Breast epithelium (tissue), 3 donors: ENCODE measurements around the gene ANLN.

Experiments used
- CTCF ChIP-seq, 3 donors: fragments of 450-650 bp; IDR thresholded peaks; one replicate each; pipeline ENCODE4 v1.5.1; 2016 to 2017; ENCODE audit warnings: antibody characterized with exemption in 3 of 3, mild to moderate bottlenecking in 3 of 3, moderate library complexity in 3 of 3
- POLR2A ChIP-seq: fragments of 450-650 bp; IDR thresholded peaks from one replicate; pipeline ENCODE4 v1.6.1; 2016; ENCODE audit warnings: antibody characterized with exemption, mild to moderate bottlenecking, moderate library complexity

GRCh38 chr7:36423633-36424032 lies 34.0 kb downstream of the ANLN start:
- no peak for TF ChIP-seq CTCF (IDR thresholded peaks at IDR 0.05)
- TF ChIP-seq POLR2A = no peak
